H1 (cell line): ENCODE measurements around the gene CSDE1. TPM values are rescaled to one million over a fixed set of nuclear protein-coding genes. Genes with fewer than 3 reads are reported as not detected.

ENCODE experiments used
- CTCF ChIA-PET: fragments of 300-600 bp; sonication (Branson Sonifier 250); formaldehyde crosslinking; loops from one replicate; lab custom pipeline; 2021; ENCODE audit not compliant: partially characterized antibody; lab: Charles Lee
- POLR2A ChIA-PET: fragments of 300-600 bp; sonication (Branson Sonifier 250); formaldehyde crosslinking; loops from one replicate; lab custom pipeline; 2021; ENCODE audit warnings: inconsistent platforms; ENCODE audit not compliant: partially characterized antibody; lab: Charles Lee
- DNase-seq, 2 experiments: peaks; one replicate each; pipeline versions ENCODE4 v3.0.0 to v3.0.0-alpha.2; 2010 to 2022; ENCODE audit warnings: low spot score in 2 of 2, low read depth in 1 of 2, mixed read lengths in 1 of 2
- FAIRE-seq: peaks from 2 replicates; lab custom pipeline; 2011; peaks lifted over from hg19 to GRCh38; lab: Jason Lieb, UNC
- H2AFZ ChIP-seq: 2 replicates; pipeline ENCODE4 v1.8.1; 2012; ENCODE audit warnings: low read length, inconsistent platforms
- H2AK5ac ChIP-seq: 2 replicates; pipeline ENCODE4 v1.6.1; 2013; ENCODE audit warnings: low read depth, low read length
- H2BK120ac ChIP-seq: replicated peaks from 2 replicates; pipeline ENCODE3; 2013; ENCODE audit warnings: low read depth, low read length, inconsistent platforms
- H2BK12ac ChIP-seq: 2 replicates; pipeline ENCODE4 v1.6.1; 2013; ENCODE audit warnings: low read depth, low read length
- H2BK15ac ChIP-seq: 2 replicates; pipeline ENCODE4 v1.6.1; 2013; ENCODE audit warnings: low read length
- H2BK20ac ChIP-seq: 2 replicates; pipeline ENCODE4 v1.6.1; 2013; ENCODE audit warnings: low read length
- H2BK5ac ChIP-seq: 2 replicates; pipeline ENCODE4 v1.6.1; 2013; ENCODE audit warnings: low read depth, low read length
- H3K14ac ChIP-seq: 2 replicates; pipeline ENCODE4 v1.6.1; 2013; ENCODE audit warnings: inconsistent platforms; ENCODE audit not compliant: insufficient read length
- H3K18ac ChIP-seq: 2 replicates; pipeline ENCODE4 v1.6.1; 2013; ENCODE audit warnings: low read length; ENCODE audit errors: extremely low read depth
- H3K23ac ChIP-seq: 2 replicates; pipeline ENCODE4 v1.6.1; 2013; ENCODE audit warnings: inconsistent platforms; ENCODE audit not compliant: insufficient read length
- H3K23me2 ChIP-seq: 2 replicates; pipeline ENCODE4 v1.6.1; 2013; ENCODE audit warnings: low read depth, low read length
- H3K27ac ChIP-seq: 2 replicates; pipeline ENCODE4 v1.6.1; 2011; ENCODE audit warnings: low read depth, low read length, inconsistent platforms
- H3K27me3 ChIP-seq, 4 experiments: replicated peaks in 1 of 4; 1 replicate in 1 of 4; 2 replicates in 3 of 4; pipeline versions ENCODE4 v1.6.1 to v1.8.1; 2011 to 2013; ENCODE audit warnings: low read length in 3 of 4, mild to moderate bottlenecking in 3 of 4, inconsistent platforms in 2 of 4, mixed read lengths in 2 of 4, moderate library complexity in 1 of 4; ENCODE audit not compliant: control insufficient read depth in 3 of 4, insufficient read depth in 3 of 4; ENCODE audit errors: extremely low read depth in 1 of 4
- H3K36me3 ChIP-seq, 4 experiments: 2 replicates each; pipeline versions ENCODE4 v1.6.1 to v1.8.1; 2011 to 2013; ENCODE audit warnings: mild to moderate bottlenecking in 4 of 4, low read length in 3 of 4, moderate library complexity in 2 of 4, control low read depth in 1 of 4, inconsistent platforms in 1 of 4; ENCODE audit not compliant: insufficient read depth in 4 of 4, control insufficient read depth in 2 of 4
- H3K4ac ChIP-seq: replicated peaks from 2 replicates; pipeline ENCODE3; 2013; ENCODE audit warnings: low read length, low read depth, mixed read lengths, inconsistent platforms; ENCODE audit not compliant: insufficient read length
- H3K4me1 ChIP-seq, 4 experiments: replicated peaks in 1 of 4; 1 replicate in 1 of 4; 2 replicates in 3 of 4; pipeline versions ENCODE4 v1.6.1 to v1.8.1; 2011 to 2013; ENCODE audit warnings: low read length in 3 of 4, inconsistent platforms in 2 of 4, mixed read lengths in 1 of 4; ENCODE audit not compliant: insufficient read depth in 4 of 4, control insufficient read depth in 3 of 4
- H3K4me2 ChIP-seq, 2 experiments: 2 replicates each; pipeline versions ENCODE4 v1.6.1 to v1.8.1; 2011 to 2013; ENCODE audit warnings: low read depth in 2 of 2, low read length in 2 of 2, control low read depth in 1 of 2, inconsistent platforms in 1 of 2, mild to moderate bottlenecking in 1 of 2; ENCODE audit not compliant: insufficient read depth in 1 of 2
- H3K4me3 ChIP-seq, 4 experiments: fragments of 200-600, 300-600 bp in 1 of 4; sonication (generic), shearing (Covaris generic), sonication (Bioruptor Twin) in 1 of 4; 2 replicates each; pipeline versions ENCODE4 v1.5.1 to v1.8.1; 2011 to 2016; ENCODE audit warnings: low read length in 4 of 4, low read depth in 3 of 4, control low read depth in 2 of 4, inconsistent platforms in 2 of 4, mild to moderate bottlenecking in 2 of 4, mixed read lengths in 1 of 4, moderate library complexity in 1 of 4; ENCODE audit not compliant: insufficient read depth in 2 of 4; ENCODE audit errors: extremely low read depth in 1 of 4
- H3K56ac ChIP-seq: replicated peaks from 2 replicates; pipeline ENCODE3; 2013; ENCODE audit warnings: low read depth, mild to moderate bottlenecking, mixed read lengths, low read length, inconsistent platforms; ENCODE audit not compliant: insufficient read length
- H3K79me1 ChIP-seq: 2 replicates; pipeline ENCODE4 v1.6.1; 2013; ENCODE audit warnings: low read depth, low read length, control low read depth
- H3K79me2 ChIP-seq, 2 experiments: 2 replicates each; pipeline versions ENCODE4 v1.6.1 to v1.8.1; 2012 to 2013; ENCODE audit warnings: low read length in 2 of 2, mild to moderate bottlenecking in 2 of 2, inconsistent platforms in 1 of 2; ENCODE audit not compliant: insufficient read depth in 2 of 2, control insufficient read depth in 1 of 2
- H3K9ac ChIP-seq, 4 experiments: replicated peaks in 1 of 4; 1 replicate in 1 of 4; 2 replicates in 3 of 4; pipeline versions ENCODE4 v1.6.1 to v1.8.1; 2011 to 2013; ENCODE audit warnings: low read depth in 3 of 4, low read length in 3 of 4, control low read depth in 2 of 4, mild to moderate bottlenecking in 2 of 4, moderate library complexity in 2 of 4, inconsistent platforms in 1 of 4; ENCODE audit errors: extremely low read depth in 1 of 4
- H3K9me3 ChIP-seq, 2 experiments: 2 replicates each; pipeline versions ENCODE4 v1.6.1 to v1.8.1; 2012 to 2013; ENCODE audit warnings: mild to moderate bottlenecking in 2 of 2, moderate library complexity in 2 of 2, control low read depth in 1 of 2, inconsistent platforms in 1 of 2, low read depth in 1 of 2, low read length in 1 of 2, mixed read lengths in 1 of 2; ENCODE audit not compliant: insufficient read depth in 2 of 2
- H4K20me1 ChIP-seq, 2 experiments: replicated peaks in 1 of 2; 2 replicates each; pipeline versions ENCODE3 to v1.8.1; 2011 to 2013; ENCODE audit warnings: inconsistent platforms in 2 of 2, low read length in 2 of 2, mild to moderate bottlenecking in 1 of 2; ENCODE audit not compliant: insufficient read depth in 2 of 2, control insufficient read depth in 1 of 2
- H4K5ac ChIP-seq: 2 replicates; pipeline ENCODE4 v1.6.1; 2013; ENCODE audit warnings: low read length, low read depth, mixed read lengths, inconsistent platforms; ENCODE audit not compliant: insufficient read length
- H4K8ac ChIP-seq: 2 replicates; pipeline ENCODE4 v1.8.0; 2013; ENCODE audit warnings: mild to moderate bottlenecking, moderate library complexity, low read length, inconsistent platforms; ENCODE audit not compliant: insufficient read depth; ENCODE audit errors: extremely low read depth
- H4K91ac ChIP-seq: replicated peaks from 2 replicates; pipeline ENCODE3; 2013; ENCODE audit warnings: low read length, mixed read lengths, inconsistent platforms; ENCODE audit not compliant: insufficient read length
- BACH1 ChIP-seq: IDR thresholded peaks from 2 replicates; pipeline ENCODE4 v1.6.1; 2012; ENCODE audit warnings: low read length, improper control_type of control experiment
- BRCA1 ChIP-seq: IDR thresholded peaks from 2 replicates; pipeline ENCODE4 v1.6.1; 2012; ENCODE audit warnings: low read depth, low read length, improper control_type of control experiment
- CEBPB ChIP-seq: IDR thresholded peaks from 2 replicates; pipeline ENCODE4 v1.6.1; 2012; ENCODE audit warnings: low read depth, low read length
- E2F6 ChIP-seq: IDR thresholded peaks from 2 replicates; pipeline ENCODE4 v1.6.1; 2012; ENCODE audit warnings: inconsistent platforms
- EZH2 ChIP-seq: fragments of 200-600 bp; sonication (generic); IDR thresholded peaks from 2 replicates; pipeline ENCODE4 v1.7.1; 2012; ENCODE audit warnings: low read depth, mild to moderate bottlenecking, moderate library complexity, low read length, inconsistent platforms; ENCODE audit not compliant: severe bottlenecking
- HDAC6 ChIP-seq: IDR thresholded peaks from one replicate; pipeline ENCODE4 v1.7.1; 2012; ENCODE audit warnings: low read depth, mild to moderate bottlenecking, inconsistent platforms, low read length, moderate library complexity
- KDM1A ChIP-seq: fragments of 200-600, 300-600 bp; sonication (generic); IDR thresholded peaks from 2 replicates; pipeline ENCODE4 v1.7.1; 2016; ENCODE audit warnings: mild to moderate bottlenecking, low read length, borderline replicate concordance
- SAP30 ChIP-seq: fragments of 300-600 bp; sonication (generic); IDR thresholded peaks from 2 replicates; pipeline ENCODE4 v1.7.1; 2012; ENCODE audit warnings: low read length, moderate library complexity, mild to moderate bottlenecking, inconsistent platforms; ENCODE audit not compliant: insufficient read depth, insufficient replicate concordance
- SIN3A ChIP-seq, 2 experiments: IDR thresholded peaks in 1 of 2; conservative IDR thresholded peaks in 1 of 2; 2 replicates each; pipeline ENCODE4 v1.6.1; 2011 to 2012; ENCODE audit warnings: low read length in 2 of 2, improper control_type of control experiment in 1 of 2, low read depth in 1 of 2, mild to moderate bottlenecking in 1 of 2
- WGBS, 2 experiments: shearing (Covaris generic) in 1 of 2; methylation state at CpG; one replicate each; pipeline versions ENCODE4 v1.1.6 to v1.1.7; 2013 to 2015; ENCODE audit warnings: low lambda C conversion rate in 2 of 2, mixed read lengths in 2 of 2, inconsistent platforms in 1 of 2, low coverage in 1 of 2, missing lambda C conversion rate in 1 of 2; ENCODE audit not compliant: insufficient replicate concordance in 2 of 2, insufficient coverage in 1 of 2, insufficient read length in 1 of 2; ENCODE audit errors: extremely low coverage in 1 of 2, missing lambda C conversion rate in 1 of 2; 5-methylcytosine and 5-hydroxymethylcytosine counted together
- polyA plus RNA-seq, 7 experiments: library from polyadenylated mRNA; depleted of rRNA in 3 of 7; stranded (reverse) in 5 of 7; unstranded in 2 of 7; fragments of >200 nt in 5 of 7; fragments of 200-250 nt in 2 of 7; gene quantifications; 1 replicate in 5 of 7; 2 replicates in 1 of 7; 4 replicates in 1 of 7; pipeline versions ENCODE4 v1.2.1 to v1.2.3, GENCODE V29; 2011 to 2013; ENCODE audit warnings: missing spikeins in 2 of 7, mixed read lengths in 2 of 7
- total RNA-seq: library from RNA; stranded (reverse); fragmentation: NEBNext Ultra II Directional; extraction: Animal tissue kit (Norgen Biotek cat#: 25700); gene quantifications from 2 replicates; pipeline ENCODE4 v1.2.1, GENCODE V29; 2021

The CSDE1 gene
- total and polyA plus RNA-seq, 2 of the 8 experiments (the other 6 are each of a cell fraction or from before 2014, with no cell fraction given), result 149 to 635 TPM

GRCh38 chr1:114725230-114725629 is 32.6 kb downstream of the CSDE1 start:
- Histone ChIP-seq H3K23ac (no peak overlapping the region), H4K5ac (no peak overlapping the region), H3K79me2 (peaks cover 0 to 6% of the 10 kb centered on the region in 2 experiments; a peak in 1 of 4 replicates), H3K18ac (no peak overlapping the region), H2BK5ac (no peak overlapping the region), H2AK5ac (no peak overlapping the region), H4K91ac (no peak overlapping the region), H3K4me2 (no peak overlapping the region), H2AFZ (no peak overlapping the region), H3K4ac (no peak overlapping the region), H4K8ac (no peak overlapping the region), H2BK12ac (no peak overlapping the region), H3K9ac (no peak overlapping the region), H3K23me2 (no peaks in the 10 kb centered on the region), H3K14ac (no peak overlapping the region), H3K9me3 (no peaks in the 10 kb centered on the region), H4K20me1 (peaks cover 0 to 3% of the 10 kb centered on the region in 2 experiments), H2BK20ac (no peak overlapping the region), H2BK15ac (no peak overlapping the region), H3K27ac (no peak overlapping the region), H2BK120ac (no peak overlapping the region), H3K56ac (no peak overlapping the region), H3K79me1 (no peaks in the 10 kb centered on the region), H3K4me3 (no peak overlapping the region), H3K4me1 (no peaks in the 10 kb centered on the region), H3K27me3 (no peaks in the 10 kb centered on the region), H3K36me3 (peaks cover 36 to 97% (median 85%) of the 10 kb centered on the region in 4 experiments)
- DNase-seq, result no peak
- ChIA-PET CTCF (no interaction called here), POLR2A (no interaction called here)
- no peak for TF ChIP-seq BRCA1
- TF ChIP-seq KDM1A, result no peak
- no peak for TF ChIP-seq BACH1
- no peak for TF ChIP-seq EZH2
- no peak for TF ChIP-seq SIN3A (conservative IDR thresholded peaks at IDR 0.05 in 1 of 2, IDR thresholded peaks at IDR 0.05 in 1 of 2; ENCODE audit: low read depth in 1 of 2, low read length in 2 of 2)
- TF ChIP-seq CEBPB, result no peak
- no peak for TF ChIP-seq SAP30
- TF ChIP-seq E2F6, result no peak
- TF ChIP-seq HDAC6, result no peak
- FAIRE-seq, result no peak
- 81% methylated on average over 1 of the region's 1 CpG; no CpG with 5 or more reads in 1 of the 2 experiments for WGBS, 2 experiments
